Fibroblast of lung (primary cell): ENCODE results near the gene NDFIP2.

Experiments
- CTCF ChIP-seq, 2 donors: IDR thresholded peaks in 1 of 2; conservative IDR thresholded peaks in 1 of 2; 1 replicate in 1 of 2; 2 replicates in 1 of 2; pipeline ENCODE4 v1.5.1; 2011 to 2012; ENCODE audit warnings: low read length in 2 of 2, control low read depth in 1 of 2, inconsistent platforms in 1 of 2, low read depth in 1 of 2, mild to moderate bottlenecking in 1 of 2
- EZH2 ChIP-seq: IDR thresholded peaks from 2 replicates; pipeline ENCODE4 v1.5.1; 2012; ENCODE audit warnings: low read length, control low read depth, mild to moderate bottlenecking; ENCODE audit errors: missing control alignments

- TF ChIP-seq CTCF (conservative IDR thresholded peaks at IDR 0.05 in 1 of 2, IDR thresholded peaks at IDR 0.05 in 1 of 2; ENCODE audit: low read depth in 1 of 2, low read length in 2 of 2): no peak
- TF ChIP-seq EZH2: no peak
Observed at GRCh38 chr13:79432992-79433391, 48.0 kb upstream of the NDFIP2 start.
